ENCODE measurements around the gene NR1I2.

Gene NR1I2

GRCh38 chr3:119819806-119820205 lies 37.9 kb downstream of the NR1I2 start:
- no peak for DNase-seq (ENCODE audit: low read depth)

GRCh38 chr3:119825820-119826219 lies 43.9 kb downstream of the NR1I2 start:
- DNase-seq (ENCODE audit: low read depth), result no peak

- no peak for DNase-seq (ENCODE audit: low read depth)
These were observed 45.1 kb downstream of the NR1I2 start for GRCh38 chr3:119826711-119827608.

GRCh38 chr3:119829420-119829819 lies 47.5 kb downstream of the NR1I2 start:
- no peak for DNase-seq (ENCODE audit: low read depth)

GRCh38 chr3:119831022-119831421 lies 49.1 kb downstream of the NR1I2 start:
- no peak for DNase-seq (ENCODE audit: low read depth)

GRCh38 chr3:119831941-119832371 lies 50.1 kb downstream of the NR1I2 start:
- no peak for DNase-seq (ENCODE audit: low read depth)

- DNase-seq (ENCODE audit: low read depth), result no peak
These were observed 53.0 kb downstream of the NR1I2 start for GRCh38 chr3:119834754-119835370.

GRCh38 chr3:119835556-119835955 lies 53.7 kb downstream of the NR1I2 start:
- DNase-seq (ENCODE audit: low read depth), result no peak

- DNase-seq (ENCODE audit: low read depth), result no peak
These were observed 60.0 kb downstream of the NR1I2 start for GRCh38 chr3:119841808-119842471.

GRCh38 chr3:119849126-119849525 lies 67.2 kb downstream of the NR1I2 start:
- DNase-seq (ENCODE audit: low read depth), result no peak

GRCh38 chr3:119856695-119857094 lies 74.8 kb downstream of the NR1I2 start:
- DNase-seq (ENCODE audit: low read depth), result no peak

- no peak for DNase-seq (ENCODE audit: low read depth)
These were observed 77.1 kb downstream of the NR1I2 start for GRCh38 chr3:119858957-119859356.

- DNase-seq (ENCODE audit: low read depth), result no peak
These were observed 77.8 kb downstream of the NR1I2 start for GRCh38 chr3:119859728-119860127.

- no peak for DNase-seq (ENCODE audit: low read depth)
These were observed 79.8 kb downstream of the NR1I2 start for GRCh38 chr3:119861681-119862080.

- no peak for DNase-seq (ENCODE audit: low read depth)
These were observed 80.7 kb downstream of the NR1I2 start for GRCh38 chr3:119862616-119863015.

- no peak for DNase-seq (ENCODE audit: low read depth)
These were observed 82.6 kb downstream of the NR1I2 start for GRCh38 chr3:119864476-119864875.

Measured in stimulated activated CD4-positive, alpha-beta T cell treated with anti-CD3 and anti-CD28 coated beads, Interleukin-2, amount 100 ng/mL, for 4 hours (primary cell).